OCI-LY7 (cell line): Measurements from ENCODE around the gene EPB41L2. TPM values are rescaled to one million over a fixed set of nuclear protein-coding genes. Genes with fewer than 3 reads are reported as not detected.

Source experiments
- BruUV-seq: library from RNA; stranded (reverse); fragments of 400-500 nt; replicated peaks from 2 replicates; lab custom pipeline; 2021; lab: Mats Ljungman, UMichigan
- CTCF ChIA-PET: fragments of 300-600 bp; sonication (Branson Sonifier 250); formaldehyde crosslinking; loops from one replicate; lab custom pipeline; 2022; ENCODE audit warnings: antibody characterized with exemption; ENCODE audit not compliant: unreplicated experiment; lab: Charles Lee
- POLR2A ChIA-PET: fragments of 300-600 bp; sonication (Branson Sonifier 250); formaldehyde crosslinking; loops from one replicate; lab custom pipeline; 2022; ENCODE audit warnings: antibody characterized with exemption; lab: Charles Lee
- DNase-seq: peaks from one replicate; pipeline ENCODE4 v3.0.0-alpha.2; 2015; ENCODE audit warnings: low spot score
- H2AFZ ChIP-seq: fragments of 200-600 bp; sonication (generic), shearing (Covaris generic); 2 replicates; pipeline ENCODE4 v1.6.1; 2014; ENCODE audit warnings: mild to moderate bottlenecking, antibody characterized with exemption, low read length, moderate library complexity
- H3K27ac ChIP-seq: fragments of 200-600 bp; sonication (generic); 2 replicates; pipeline ENCODE4 v1.5.1; 2014; ENCODE audit warnings: mixed run types, low read depth, mild to moderate bottlenecking, moderate library complexity, low read length, inconsistent platforms; ENCODE audit not compliant: poor library complexity, severe bottlenecking
- H3K36me3 ChIP-seq: fragments of 200-600 bp; sonication (generic); 2 replicates; pipeline ENCODE4 v1.6.1; 2014; ENCODE audit warnings: mild to moderate bottlenecking, antibody characterized with exemption, low read length, moderate library complexity, mixed read lengths; ENCODE audit not compliant: insufficient read depth
- H3K4me1 ChIP-seq: fragments of 200-600 bp; sonication (generic); 2 replicates; pipeline ENCODE4 v1.5.1; 2014; ENCODE audit warnings: mild to moderate bottlenecking, low read length; ENCODE audit not compliant: insufficient read depth, poor library complexity, severe bottlenecking
- H3K4me2 ChIP-seq: fragments of 200-600 bp; sonication (generic); 2 replicates; pipeline ENCODE4 v1.6.1; 2014; ENCODE audit warnings: mild to moderate bottlenecking, low read length
- H3K4me3 ChIP-seq: fragments of 200-600 bp; sonication (generic); 2 replicates; pipeline ENCODE4 v1.5.1; 2014; ENCODE audit warnings: mild to moderate bottlenecking, low read depth, low read length; ENCODE audit not compliant: poor library complexity, severe bottlenecking
- H3K79me2 ChIP-seq: fragments of 200-600 bp; sonication (generic); 2 replicates; pipeline ENCODE4 v1.6.1; 2016; ENCODE audit warnings: low read depth, mild to moderate bottlenecking, low read length, moderate library complexity, mixed read lengths; ENCODE audit not compliant: insufficient read depth
- H3K9me2 ChIP-seq: fragments of 200-600 bp; sonication (generic); 2 replicates; pipeline ENCODE4 v1.6.1; 2016; ENCODE audit warnings: mild to moderate bottlenecking, low read length, mixed read lengths; ENCODE audit not compliant: insufficient read depth
- H3K9me3 ChIP-seq: fragments of 200-600 bp; sonication (generic); 2 replicates; pipeline ENCODE4 v1.6.1; 2014; ENCODE audit warnings: mild to moderate bottlenecking, mixed run types, low read length, mixed read lengths
- H4K20me1 ChIP-seq: fragments of 200-600 bp; sonication (generic); 2 replicates; pipeline ENCODE4 v1.6.1; 2014; ENCODE audit warnings: mild to moderate bottlenecking, antibody characterized with exemption, low read length, moderate library complexity, mixed read lengths; ENCODE audit not compliant: insufficient read depth
- CTCF ChIP-seq: fragments of 200-600 bp; sonication (generic); conservative IDR thresholded peaks from 2 replicates; pipeline ENCODE4 v1.5.1; 2014; ENCODE audit warnings: mild to moderate bottlenecking, antibody characterized with exemption, low read length, moderate library complexity, mixed read lengths
- EZH2phosphoT487 ChIP-seq: fragments of 200-600 bp; sonication (generic); IDR thresholded peaks from 2 replicates; pipeline ENCODE4 v1.6.1; 2018; ENCODE audit warnings: low read depth, borderline replicate concordance, mild to moderate bottlenecking, mixed run types, antibody characterized with exemption, low read length, moderate library complexity, mixed read lengths
- intact Hi-C: fragments of 100-400 bp; cut with micrococcal nuclease; formaldehyde crosslinking; loops from one replicate; pipeline ENCODE4 v1.10.0; 2022; ENCODE audit not compliant: unreplicated experiment
- total RNA-seq, 2 experiments: library from RNA; depleted of rRNA in 1 of 2; stranded (reverse); fragments of >200 nt in 1 of 2; shearing (Covaris generic) in 1 of 2; gene quantifications; 2 replicates each; pipeline ENCODE4 v1.2.3, GENCODE V29; 2014 to 2022

EPB41L2 gene
- total RNA-seq, 2 experiments from 2014 or later: 36.7 to 138 TPM

GRCh38 chr6:130947464-130947863 is 115.6 kb downstream of the EPB41L2 start:
- Histone ChIP-seq H3K4me3 (no peak overlapping the region), H4K20me1 (no peaks in the 10 kb centered on the region), H2AFZ (no peak overlapping the region), H3K4me2 (no peak overlapping the region), H3K9me2 (no peaks in the 10 kb centered on the region), H3K36me3 (peaks cover 12% of the 10 kb centered on the region; the same call in 1 of the 2 replicates), H3K9me3 (no peaks in the 10 kb centered on the region), H3K79me2 (no peaks in the 10 kb centered on the region), H3K27ac (no peak overlapping the region), H3K4me1 (peaks cover 8% of the 10 kb centered on the region)
- CTCF ChIA-PET: interaction anchor here (1.0 kb wide), 1 partner anchor 20 kb away, joined by 3 read pairs; no protein-coding TSS in a partner anchor
- TF ChIP-seq EZH2phosphoT487 (no peak), CTCF (no peak)
- no peak for DNase-seq
- intact Hi-C loops: no loop called here
- POLR2A ChIA-PET: interaction anchor here (0.5 to 1.1 kb wide), 4 partner anchors 13 to 26 kb away, joined by 3 to 4 read pairs (median 3); no protein-coding TSS in a partner anchor
- BruUV-seq: no TSS peak

- ChIA-PET POLR2A (interaction anchor here (1.5 kb wide), 1 partner anchor 22 kb away, joined by 4 read pairs; no protein-coding TSS in a partner anchor), CTCF (no interaction called here)
- Histone ChIP-seq H3K9me3 (no peaks in the 10 kb centered on the region), H4K20me1 (no peaks in the 10 kb centered on the region), H3K4me2 (no peak overlapping the region), H3K27ac (no peak overlapping the region), H2AFZ (no peak overlapping the region), H3K36me3 (0 out of 2 replicates have a peak, but pooled peaks cover 5% of the 10 kb centered on the region), H3K4me3 (no peak overlapping the region), H3K9me2 (no peaks in the 10 kb centered on the region), H3K4me1 (peaks cover 8% of the 10 kb centered on the region), H3K79me2 (no peaks in the 10 kb centered on the region)
- no TSS peak for BruUV-seq
- TF ChIP-seq EZH2phosphoT487 (no peak), CTCF (no peak)
- intact Hi-C loops: no loop called here
- DNase-seq: no peak
These were observed 117.0 kb downstream of the EPB41L2 start for GRCh38 chr6:130946076-130946475.

- H3K4me2 ChIP-seq: no peak overlapping the region
- no peak overlapping the region for H3K27ac ChIP-seq
- no peak for TF ChIP-seq CTCF
- no peak for TF ChIP-seq EZH2phosphoT487
- no peak overlapping the region for H3K4me3 ChIP-seq
- intact Hi-C loops: no loop called here
- no TSS peak for BruUV-seq
- 0 out of 2 replicates have a peak, but pooled peaks cover 5% of the 10 kb centered on the region for H3K36me3 ChIP-seq
- peaks cover 8% of the 10 kb centered on the region for H3K4me1 ChIP-seq
- ChIA-PET CTCF (no interaction called here), POLR2A (interaction anchor here (0.6 to 1.5 kb wide), 4 partner anchors 14 to 118 kb away, joined by 4 to 5 read pairs (median 4); partner anchors contain the start of gene EPB41L2)
- no peaks in the 10 kb centered on the region for H4K20me1 ChIP-seq
- H3K9me2 ChIP-seq: no peaks in the 10 kb centered on the region
- no peaks in the 10 kb centered on the region for H3K9me3 ChIP-seq
- DNase-seq: no peak
- no peaks in the 10 kb centered on the region for H3K79me2 ChIP-seq
- no peak overlapping the region for H2AFZ ChIP-seq
These were observed 117.6 kb downstream of the EPB41L2 start for GRCh38 chr6:130945401-130945919.
